ENCODE data around the gene EEF2K. TPM values are rescaled to one million over a fixed set of nuclear protein-coding genes. Genes with fewer than 3 reads are reported as not detected.

EEF2K gene
- total and polyA plus RNA-seq, 2 of the 13 experiments (the other 11 are each of a cell fraction or from before 2014, with no cell fraction given), result 22.0 to 23.8 TPM

DNA sequence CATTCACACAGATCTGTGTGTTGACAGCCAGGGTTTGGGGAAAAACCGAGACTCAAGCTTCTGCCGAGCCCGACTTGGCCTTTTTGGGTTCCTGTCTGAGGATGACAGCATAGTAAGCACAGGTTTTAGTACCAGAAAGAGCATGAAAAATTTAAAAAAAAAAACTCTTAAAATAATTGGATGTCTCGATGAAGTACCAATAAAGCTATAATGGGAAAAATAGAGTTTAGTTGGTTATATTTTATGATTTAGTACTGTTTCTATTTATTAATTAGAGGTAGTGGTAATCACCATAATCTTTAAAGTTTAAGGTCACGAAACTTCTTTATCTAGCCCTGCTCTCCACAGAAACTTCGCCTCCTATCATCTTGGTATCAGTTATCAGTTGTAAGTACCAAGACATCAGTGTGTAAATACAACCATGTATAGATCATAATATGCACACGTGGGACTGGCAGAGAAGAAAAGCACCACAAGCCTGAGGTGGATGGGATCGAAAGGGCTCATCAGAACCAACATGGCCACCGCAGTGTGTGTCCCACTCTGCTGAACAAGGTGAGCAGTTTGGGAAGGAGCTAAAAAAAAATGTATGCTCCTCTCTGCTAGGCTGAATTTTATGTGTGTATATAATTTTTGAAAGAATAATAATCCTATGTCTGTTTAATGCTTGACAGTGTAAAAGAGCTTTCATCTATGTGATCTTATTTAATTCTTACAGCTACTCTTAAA is 14.4 kb upstream of the EEF2K start (continued):
- TF ChIP-seq, protein P1, sequence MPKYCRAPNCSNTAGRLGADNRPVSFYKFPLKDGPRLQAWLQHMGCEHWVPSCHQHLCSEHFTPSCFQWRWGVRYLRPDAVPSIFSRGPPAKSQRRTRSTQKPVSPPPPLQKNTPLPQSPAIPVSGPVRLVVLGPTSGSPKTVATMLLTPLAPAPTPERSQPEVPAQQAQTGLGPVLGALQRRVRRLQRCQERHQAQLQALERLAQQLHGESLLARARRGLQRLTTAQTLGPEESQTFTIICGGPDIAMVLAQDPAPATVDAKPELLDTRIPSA (CRISPR knock-in tag; IDR thresholded peaks at IDR 0.05; ENCODE audit: borderline replicate concordance), result no peak
- TF ChIP-seq FOXA1 (IDR thresholded peaks at IDR 0.05) (no peak), FOXA1 (CRISPR knock-in tag; IDR thresholded peaks at IDR 0.05) (peak; percentile 45; the same call in 1 of the 2 replicates), ZNF546 (CRISPR knock-in tag; conservative IDR thresholded peaks at IDR 0.05) (peak; percentile 25; the same call in 1 of the 2 replicates), ZNF792 (CRISPR knock-in tag; IDR thresholded peaks at IDR 0.05) (0 out of 2 replicates have a peak, but pooled peaks have one; percentile 1), ZNF83 (CRISPR knock-in tag; IDR thresholded peaks at IDR 0.05; ENCODE audit: borderline replicate concordance) (no peak), IKZF1 (IDR thresholded peaks at IDR 0.05) (no peak), ZNF569 (CRISPR knock-in tag; IDR thresholded peaks at IDR 0.05; ENCODE audit: borderline replicate concordance) (no peak; the same call in 1 of the 2 replicates), CENPT (CRISPR knock-in tag; IDR thresholded peaks at IDR 0.05; ENCODE audit: low read depth) (no peak), PLRG1 (conservative IDR thresholded peaks at IDR 0.05) (no peak), DNMT1 (CRISPR knock-in tag; IDR thresholded peaks at IDR 0.05) (no peak), MIER2 (CRISPR knock-in tag; IDR thresholded peaks at IDR 0.05) (no peak), IRF2 (CRISPR knock-in tag; IDR thresholded peaks at IDR 0.05) (no peak), ZNF619 (CRISPR knock-in tag; IDR thresholded peaks at IDR 0.05) (no peak; the same call in 1 of the 2 replicates), SIN3B (IDR thresholded peaks at IDR 0.05; ENCODE audit: low read length) (no peak), ZNF34 (CRISPR knock-in tag; IDR thresholded peaks at IDR 0.05; ENCODE audit: borderline replicate concordance) (0 out of 2 replicates have a peak, but pooled peaks have one; percentile 23), ZNF333 (CRISPR knock-in tag; IDR thresholded peaks at IDR 0.05; ENCODE audit: borderline replicate concordance) (0 out of 2 replicates have a peak, but pooled peaks have one; percentile 66), THAP11 (CRISPR knock-in tag; IDR thresholded peaks at IDR 0.05) (no peak)
- TF ChIP-seq, protein P2, sequence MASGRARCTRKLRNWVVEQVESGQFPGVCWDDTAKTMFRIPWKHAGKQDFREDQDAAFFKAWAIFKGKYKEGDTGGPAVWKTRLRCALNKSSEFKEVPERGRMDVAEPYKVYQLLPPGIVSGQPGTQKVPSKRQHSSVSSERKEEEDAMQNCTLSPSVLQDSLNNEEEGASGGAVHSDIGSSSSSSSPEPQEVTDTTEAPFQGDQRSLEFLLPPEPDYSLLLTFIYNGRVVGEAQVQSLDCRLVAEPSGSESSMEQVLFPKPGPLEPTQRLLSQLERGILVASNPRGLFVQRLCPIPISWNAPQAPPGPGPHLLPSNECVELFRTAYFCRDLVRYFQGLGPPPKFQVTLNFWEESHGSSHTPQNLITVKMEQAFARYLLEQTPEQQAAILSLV (CRISPR knock-in tag; IDR thresholded peaks at IDR 0.05; ENCODE audit: borderline replicate concordance), result no peak
- TF ChIP-seq, protein P3, sequence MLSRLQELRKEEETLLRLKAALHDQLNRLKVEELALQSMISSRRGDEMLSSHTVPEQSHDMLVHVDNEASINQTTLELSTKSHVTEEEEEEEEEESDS (CRISPR knock-in tag; IDR thresholded peaks at IDR 0.05; ENCODE audit: borderline replicate concordance), result peak; percentile 9; the same call in 1 of the 2 replicates
- TF ChIP-seq, protein P4, sequence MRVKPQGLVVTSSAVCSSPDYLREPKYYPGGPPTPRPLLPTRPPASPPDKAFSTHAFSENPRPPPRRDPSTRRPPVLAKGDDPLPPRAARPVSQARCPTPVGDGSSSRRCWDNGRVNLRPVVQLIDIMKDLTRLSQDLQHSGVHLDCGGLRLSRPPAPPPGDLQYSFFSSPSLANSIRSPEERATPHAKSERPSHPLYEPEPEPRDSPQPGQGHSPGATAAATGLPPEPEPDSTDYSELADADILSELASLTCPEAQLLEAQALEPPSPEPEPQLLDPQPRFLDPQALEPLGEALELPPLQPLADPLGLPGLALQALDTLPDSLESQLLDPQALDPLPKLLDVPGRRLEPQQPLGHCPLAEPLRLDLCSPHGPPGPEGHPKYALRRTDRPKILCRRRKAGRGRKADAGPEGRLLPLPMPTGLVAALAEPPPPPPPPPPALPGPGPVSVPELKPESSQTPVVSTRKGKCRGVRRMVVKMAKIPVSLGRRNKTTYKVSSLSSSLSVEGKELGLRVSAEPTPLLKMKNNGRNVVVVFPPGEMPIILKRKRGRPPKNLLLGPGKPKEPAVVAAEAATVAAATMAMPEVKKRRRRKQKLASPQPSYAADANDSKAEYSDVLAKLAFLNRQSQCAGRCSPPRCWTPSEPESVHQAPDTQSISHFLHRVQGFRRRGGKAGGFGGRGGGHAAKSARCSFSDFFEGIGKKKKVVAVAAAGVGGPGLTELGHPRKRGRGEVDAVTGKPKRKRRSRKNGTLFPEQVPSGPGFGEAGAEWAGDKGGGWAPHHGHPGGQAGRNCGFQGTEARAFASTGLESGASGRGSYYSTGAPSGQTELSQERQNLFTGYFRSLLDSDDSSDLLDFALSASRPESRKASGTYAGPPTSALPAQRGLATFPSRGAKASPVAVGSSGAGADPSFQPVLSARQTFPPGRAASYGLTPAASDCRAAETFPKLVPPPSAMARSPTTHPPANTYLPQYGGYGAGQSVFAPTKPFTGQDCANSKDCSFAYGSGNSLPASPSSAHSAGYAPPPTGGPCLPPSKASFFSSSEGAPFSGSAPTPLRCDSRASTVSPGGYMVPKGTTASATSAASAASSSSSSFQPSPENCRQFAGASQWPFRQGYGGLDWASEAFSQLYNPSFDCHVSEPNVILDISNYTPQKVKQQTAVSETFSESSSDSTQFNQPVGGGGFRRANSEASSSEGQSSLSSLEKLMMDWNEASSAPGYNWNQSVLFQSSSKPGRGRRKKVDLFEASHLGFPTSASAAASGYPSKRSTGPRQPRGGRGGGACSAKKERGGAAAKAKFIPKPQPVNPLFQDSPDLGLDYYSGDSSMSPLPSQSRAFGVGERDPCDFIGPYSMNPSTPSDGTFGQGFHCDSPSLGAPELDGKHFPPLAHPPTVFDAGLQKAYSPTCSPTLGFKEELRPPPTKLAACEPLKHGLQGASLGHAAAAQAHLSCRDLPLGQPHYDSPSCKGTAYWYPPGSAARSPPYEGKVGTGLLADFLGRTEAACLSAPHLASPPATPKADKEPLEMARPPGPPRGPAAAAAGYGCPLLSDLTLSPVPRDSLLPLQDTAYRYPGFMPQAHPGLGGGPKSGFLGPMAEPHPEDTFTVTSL (CRISPR knock-in tag; IDR thresholded peaks at IDR 0.05; ENCODE audit: borderline replicate concordance), result no peak
- TF ChIP-seq, protein P5, sequence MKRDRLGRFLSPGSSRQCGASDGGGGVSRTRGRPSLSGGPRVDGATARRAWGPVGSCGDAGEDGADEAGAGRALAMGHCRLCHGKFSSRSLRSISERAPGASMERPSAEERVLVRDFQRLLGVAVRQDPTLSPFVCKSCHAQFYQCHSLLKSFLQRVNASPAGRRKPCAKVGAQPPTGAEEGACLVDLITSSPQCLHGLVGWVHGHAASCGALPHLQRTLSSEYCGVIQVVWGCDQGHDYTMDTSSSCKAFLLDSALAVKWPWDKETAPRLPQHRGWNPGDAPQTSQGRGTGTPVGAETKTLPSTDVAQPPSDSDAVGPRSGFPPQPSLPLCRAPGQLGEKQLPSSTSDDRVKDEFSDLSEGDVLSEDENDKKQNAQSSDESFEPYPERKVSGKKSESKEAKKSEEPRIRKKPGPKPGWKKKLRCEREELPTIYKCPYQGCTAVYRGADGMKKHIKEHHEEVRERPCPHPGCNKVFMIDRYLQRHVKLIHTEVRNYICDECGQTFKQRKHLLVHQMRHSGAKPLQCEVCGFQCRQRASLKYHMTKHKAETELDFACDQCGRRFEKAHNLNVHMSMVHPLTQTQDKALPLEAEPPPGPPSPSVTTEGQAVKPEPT (CRISPR knock-in tag; IDR thresholded peaks at IDR 0.05; ENCODE audit: low read depth), result no peak

Measured in HepG2 (cell line).